Spleen (tissue), 7 donors: ENCODE data around the gene CFAP58.

Source experiments
- CTCF ChIP-seq, 11 experiments: fragments of 200-600 bp in 7 of 11; fragments of 450-650 bp in 4 of 11; sonication (generic) in 4 of 11; IDR thresholded peaks in 8 of 11; conservative IDR thresholded peaks in 3 of 11; 1 replicate in 7 of 11; 2 replicates in 4 of 11; pipeline versions ENCODE4 v1.4.0 to v1.8.0; 2016 to 2021; ENCODE audit warnings: antibody characterized with exemption in 11 of 11, inconsistent platforms in 4 of 11, mild to moderate bottlenecking in 1 of 11
- POLR2A ChIP-seq, 3 donors: fragments of 450-650 bp; IDR thresholded peaks; one replicate each; pipeline ENCODE4 v1.5.1; 2017; ENCODE audit warnings: antibody characterized with exemption in 3 of 3, mild to moderate bottlenecking in 1 of 3
- POLR2AphosphoS5 ChIP-seq, 3 donors: sonication (generic); formaldehyde crosslinking; IDR thresholded peaks; one replicate each; pipeline ENCODE4 v1.5.1; 2017; ENCODE audit warnings: antibody characterized with exemption in 3 of 3
- donor health status: DM: no; HTN: no; CAD: no; lungs with moderate emphysema.
- donor health status: DM: no; HTN: no; CAD: no.
- donor health status: DM: no; HTN: no; CAD: no.

- TF ChIP-seq POLR2A (IDR thresholded peaks at IDR 0.05) (no peak), POLR2AphosphoS5 (IDR thresholded peaks at IDR 0.05) (no peak), CTCF (IDR thresholded peaks at IDR 0.05 in 8 of 11, conservative IDR thresholded peaks at IDR 0.05 in 3 of 11) (no peak)
Measured at GRCh38 chr10:104501864-104502579, 148.4 kb downstream of the CFAP58 start.
